Subcutaneous adipose tissue (tissue), 4 donors: ENCODE results near the gene GLYATL3. TPM values are rescaled to one million over a fixed set of nuclear protein-coding genes. Genes with fewer than 3 reads are reported as not detected.

Experiments used
- CTCF ChIP-seq: fragments of 450-650 bp; IDR thresholded peaks from one replicate; pipeline ENCODE4 v1.5.1; 2016; ENCODE audit warnings: low read depth, mild to moderate bottlenecking, control low read depth, antibody characterized with exemption, moderate library complexity
- total RNA-seq, 4 donors: library from RNA; depleted of rRNA; stranded (reverse); fragments of >200 nt; gene quantifications; one replicate each; pipeline ENCODE4 v1.1.0, GENCODE V29; 2016

The GLYATL3 gene
- total RNA-seq, result not detected

GRCh38 chr6:49499623-49500022 is at the start of gene GLYATL3:
GLYATL3 (plus strand) TSS chr6:49499923; CDS start chr6:49511991, 12,068 bp downstream.
- no peak for TF ChIP-seq CTCF

GRCh38 chr6:49453221-49453620 is 46.5 kb upstream of the GLYATL3 start:
- no peak for TF ChIP-seq CTCF

GRCh38 chr6:49454787-49455709 is 44.7 kb upstream of the GLYATL3 start:
- no peak for TF ChIP-seq CTCF

GRCh38 chr6:49457771-49458170 is 42.0 kb upstream of the GLYATL3 start:
- no peak for TF ChIP-seq CTCF

- TF ChIP-seq CTCF, result no peak
Observed at GRCh38 chr6:49462071-49462470, 37.7 kb upstream of the GLYATL3 start.

GRCh38 chr6:49462599-49462926 is 37.2 kb upstream of the GLYATL3 start:
- TF ChIP-seq CTCF, result no peak

- no peak for TF ChIP-seq CTCF
Observed at GRCh38 chr6:49462927-49463611, 36.7 kb upstream of the GLYATL3 start, which contains the start of the genes CENPQ and MMUT. CENPQ (plus strand) TSS chr6:49463370; CDS start chr6:49470177, 6,807 bp downstream. MMUT (minus strand) TSS chr6:49463253; CDS start chr6:49459466, 3,787 bp downstream.
